Measurements from ENCODE around the gene SPOCK3.

The SPOCK3 gene

GRCh38 chr4:167020410-167020809, 213.9 kb downstream of the SPOCK3 start:
- TF ChIP-seq TAF1 (IDR thresholded peaks at IDR 0.05; ENCODE audit: low read depth) (no peak), RAD21 (IDR thresholded peaks at IDR 0.05; ENCODE audit: low read depth) (0 out of 2 replicates have a peak, but pooled peaks have one; percentile 4), CREB1 (IDR thresholded peaks at IDR 0.05; ENCODE audit: low read depth) (no peak), EGR1 (IDR thresholded peaks at IDR 0.05) (no peak), MAX (IDR thresholded peaks at IDR 0.05) (no peak), TCF12 (IDR thresholded peaks at IDR 0.05; ENCODE audit: low read depth) (no peak)

- no peak for TF ChIP-seq TCF12 (IDR thresholded peaks at IDR 0.05; ENCODE audit: low read depth)
- no peak for TF ChIP-seq ZBTB7A (IDR thresholded peaks at IDR 0.05; ENCODE audit: low read depth)
- TF ChIP-seq NFIC (IDR thresholded peaks at IDR 0.05) = no peak
- TF ChIP-seq FOXM1 (IDR thresholded peaks at IDR 0.05; ENCODE audit: borderline replicate concordance, low read depth) = no peak
- TF ChIP-seq MAX (IDR thresholded peaks at IDR 0.05) = no peak
- TF ChIP-seq EGR1 (IDR thresholded peaks at IDR 0.05) = no peak
- TF ChIP-seq YY1 (IDR thresholded peaks at IDR 0.05; ENCODE audit: low read depth) = no peak
- TF ChIP-seq CREB1 (IDR thresholded peaks at IDR 0.05; ENCODE audit: low read depth) = no peak
- no peak for TF ChIP-seq RAD21 (IDR thresholded peaks at IDR 0.05; ENCODE audit: low read depth)
- no peak for TF ChIP-seq TAF1 (IDR thresholded peaks at IDR 0.05; ENCODE audit: low read depth)
- TF ChIP-seq REST (IDR thresholded peaks at IDR 0.05; ENCODE audit: low read depth) = no peak
- TF ChIP-seq CEBPB (IDR thresholded peaks at IDR 0.05) = no peak
- no peak for TF ChIP-seq USF1 (IDR thresholded peaks at IDR 0.05)
- no peak for TF ChIP-seq EP300 (IDR thresholded peaks at IDR 0.05; ENCODE audit: borderline replicate concordance)
- no peak for TF ChIP-seq TEAD4 (IDR thresholded peaks at IDR 0.05)
Observed at GRCh38 chr4:167014944-167015343, 219.3 kb downstream of the SPOCK3 start.

- no peak for TF ChIP-seq TCF12 (IDR thresholded peaks at IDR 0.05; ENCODE audit: low read depth)
- TF ChIP-seq REST (IDR thresholded peaks at IDR 0.05; ENCODE audit: low read depth) = no peak
- no peak for TF ChIP-seq FOXM1 (IDR thresholded peaks at IDR 0.05; ENCODE audit: borderline replicate concordance, low read depth)
- TF ChIP-seq TEAD4 (IDR thresholded peaks at IDR 0.05) = no peak
- no peak for TF ChIP-seq USF1 (IDR thresholded peaks at IDR 0.05)
- TF ChIP-seq TAF1 (IDR thresholded peaks at IDR 0.05; ENCODE audit: low read depth) = no peak
- TF ChIP-seq MAX (IDR thresholded peaks at IDR 0.05) = no peak
- TF ChIP-seq YY1 (IDR thresholded peaks at IDR 0.05; ENCODE audit: low read depth) = no peak
- TF ChIP-seq RAD21 (IDR thresholded peaks at IDR 0.05; ENCODE audit: low read depth) = no peak
- no peak for TF ChIP-seq CEBPB (IDR thresholded peaks at IDR 0.05)
- TF ChIP-seq EGR1 (IDR thresholded peaks at IDR 0.05) = no peak
- no peak for TF ChIP-seq NFIC (IDR thresholded peaks at IDR 0.05)
- TF ChIP-seq EP300 (IDR thresholded peaks at IDR 0.05; ENCODE audit: borderline replicate concordance) = no peak
- no peak for TF ChIP-seq CREB1 (IDR thresholded peaks at IDR 0.05; ENCODE audit: low read depth)
- TF ChIP-seq ZBTB7A (IDR thresholded peaks at IDR 0.05; ENCODE audit: low read depth) = no peak
Observed at GRCh38 chr4:167003326-167003725, 231.0 kb downstream of the SPOCK3 start.

GRCh38 chr4:167000141-167000852, 234.0 kb downstream of the SPOCK3 start:
- TF ChIP-seq NFIC (IDR thresholded peaks at IDR 0.05) (no peak), EGR1 (IDR thresholded peaks at IDR 0.05) (no peak), REST (IDR thresholded peaks at IDR 0.05; ENCODE audit: low read depth) (no peak), CEBPB (IDR thresholded peaks at IDR 0.05) (no peak), TEAD4 (IDR thresholded peaks at IDR 0.05) (no peak), TAF1 (IDR thresholded peaks at IDR 0.05; ENCODE audit: low read depth) (no peak), CREB1 (IDR thresholded peaks at IDR 0.05; ENCODE audit: low read depth) (no peak), YY1 (IDR thresholded peaks at IDR 0.05; ENCODE audit: low read depth) (no peak)
